Breast epithelium (tissue), 4 donors: ENCODE data around the gene NELL2. TPM values are rescaled to one million over a fixed set of nuclear protein-coding genes. Genes with fewer than 3 reads are reported as not detected.

Experiments
- DNase-seq, 2 donors: peaks; one replicate each; pipeline ENCODE4 v3.0.0-alpha.2; 2019; ENCODE audit warnings: low spot score in 2 of 2
- H3K27ac ChIP-seq, 2 donors: fragments of 200-600 bp; sonication (generic) in 1 of 2; one replicate each; pipeline ENCODE4 v1.5.1; 2016 to 2019; ENCODE audit warnings: mild to moderate bottlenecking in 1 of 2
- H3K27me3 ChIP-seq, 2 donors: fragments of 200-600 bp; sonication (generic) in 1 of 2; one replicate each; pipeline versions ENCODE4 v1.5.1 to v1.6.0; 2017 to 2019; ENCODE audit warnings: control low read depth in 1 of 2, mild to moderate bottlenecking in 1 of 2
- H3K36me3 ChIP-seq: fragments of 200-600 bp; one replicate; pipeline ENCODE4 v1.5.1; 2019
- H3K4me1 ChIP-seq, 2 donors: fragments of 200-600 bp; sonication (generic); one replicate each; pipeline ENCODE4 v1.5.1; 2016 to 2019; ENCODE audit warnings: control low read depth in 1 of 2
- H3K4me3 ChIP-seq, 3 donors: fragments of 200-600 bp; sonication (generic); 1 replicate in 2 of 3; 2 replicates in 1 of 3; pipeline ENCODE4 v1.5.1; 2016 to 2019; ENCODE audit warnings: mild to moderate bottlenecking in 3 of 3, moderate library complexity in 2 of 3
- H3K9me3 ChIP-seq, 2 donors: fragments of 200-600 bp; sonication (generic) in 1 of 2; one replicate each; pipeline ENCODE4 v1.5.1; 2016 to 2019; ENCODE audit warnings: control low read depth in 1 of 2
- CTCF ChIP-seq, 3 donors: fragments of 450-650 bp; IDR thresholded peaks; one replicate each; pipeline ENCODE4 v1.5.1; 2016 to 2017; ENCODE audit warnings: antibody characterized with exemption in 3 of 3, mild to moderate bottlenecking in 3 of 3, moderate library complexity in 3 of 3
- POLR2A ChIP-seq: fragments of 450-650 bp; IDR thresholded peaks from one replicate; pipeline ENCODE4 v1.6.1; 2016; ENCODE audit warnings: antibody characterized with exemption, mild to moderate bottlenecking, moderate library complexity
- POLR2AphosphoS5 ChIP-seq, 3 donors: sonication (generic); formaldehyde crosslinking; IDR thresholded peaks; one replicate each; pipeline ENCODE4 v1.6.1; 2017; ENCODE audit warnings: antibody characterized with exemption in 3 of 3
- intact Hi-C: fragments of 100-400 bp; cut with DNase I; formaldehyde crosslinking; loops from one replicate; pipeline ENCODE4 v1.15.1; 2023; ENCODE audit warnings: low total_unique reads
- total RNA-seq, 3 donors: library from RNA; depleted of rRNA; stranded (reverse); fragments of >200 nt; gene quantifications; one replicate each; pipeline ENCODE4 v1.1.0, GENCODE V29; 2016

The NELL2 gene
- total RNA-seq, 3 donors from 2014 or later: 4.9 to 10.1 (median 9.9) TPM

- no peak for DNase-seq
- no peaks in the 10 kb centered on the region for H3K36me3 ChIP-seq
- H3K9me3 ChIP-seq: peaks cover 12 to 54% of the 10 kb centered on the region in 2 donors
- intact Hi-C loops: no loop called here
- no peak overlapping the region for H3K4me3 ChIP-seq
- TF ChIP-seq CTCF (IDR thresholded peaks at IDR 0.05): no peak
- no peak for TF ChIP-seq POLR2A
- TF ChIP-seq POLR2AphosphoS5 (IDR thresholded peaks at IDR 0.05): no peak
- no peaks in the 10 kb centered on the region for H3K4me1 ChIP-seq
- no peak overlapping the region for H3K27ac ChIP-seq
- no peaks in the 10 kb centered on the region for H3K27me3 ChIP-seq
These were observed 147.5 kb downstream of the NELL2 start for GRCh38 chr12:44728566-44728965.

DNA sequence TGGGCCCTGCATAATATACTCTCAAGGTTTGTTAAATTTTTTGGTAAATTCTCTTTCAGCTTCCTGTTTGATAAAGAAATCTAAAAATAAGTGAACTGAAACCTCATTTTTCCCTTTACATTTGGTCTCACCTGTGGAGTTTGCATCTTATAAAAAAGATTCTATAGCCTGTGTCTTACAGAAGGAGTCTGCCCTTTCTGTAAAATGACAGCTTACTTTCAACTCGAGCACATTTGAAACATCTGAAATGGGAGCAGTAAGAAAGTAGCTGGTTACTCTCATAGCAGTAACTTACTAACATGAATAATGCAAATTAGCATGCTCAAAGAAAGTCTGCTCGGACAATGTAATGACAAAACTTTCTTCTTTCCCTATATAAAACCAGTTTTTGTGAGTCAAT, 155.8 kb downstream of the NELL2 start:
- Histone ChIP-seq H3K27me3 (no peaks in the 10 kb centered on the region), H3K9me3 (peaks cover 0 to 12% of the 10 kb centered on the region in 2 donors), H3K27ac (no peak overlapping the region), H3K4me3 (no peak overlapping the region), H3K36me3 (no peaks in the 10 kb centered on the region), H3K4me1 (no peaks in the 10 kb centered on the region)
- intact Hi-C loops: no loop called here
- DNase-seq: no peak
- TF ChIP-seq POLR2AphosphoS5 (IDR thresholded peaks at IDR 0.05) (no peak), POLR2A (no peak), CTCF (IDR thresholded peaks at IDR 0.05) (no peak)

GRCh38 chr12:44717612-44718011, 158.5 kb downstream of the NELL2 start:
- no peaks in the 10 kb centered on the region for H3K4me1 ChIP-seq
- H3K9me3 ChIP-seq: no peaks in the 10 kb centered on the region
- intact Hi-C loops: no loop called here
- no peak for TF ChIP-seq POLR2AphosphoS5 (IDR thresholded peaks at IDR 0.05)
- TF ChIP-seq POLR2A: no peak
- TF ChIP-seq CTCF (IDR thresholded peaks at IDR 0.05): no peak
- no peaks in the 10 kb centered on the region for H3K27me3 ChIP-seq
- DNase-seq: no peak
- H3K36me3 ChIP-seq: no peaks in the 10 kb centered on the region
- no peak overlapping the region for H3K27ac ChIP-seq
- H3K4me3 ChIP-seq: no peak overlapping the region

DNA sequence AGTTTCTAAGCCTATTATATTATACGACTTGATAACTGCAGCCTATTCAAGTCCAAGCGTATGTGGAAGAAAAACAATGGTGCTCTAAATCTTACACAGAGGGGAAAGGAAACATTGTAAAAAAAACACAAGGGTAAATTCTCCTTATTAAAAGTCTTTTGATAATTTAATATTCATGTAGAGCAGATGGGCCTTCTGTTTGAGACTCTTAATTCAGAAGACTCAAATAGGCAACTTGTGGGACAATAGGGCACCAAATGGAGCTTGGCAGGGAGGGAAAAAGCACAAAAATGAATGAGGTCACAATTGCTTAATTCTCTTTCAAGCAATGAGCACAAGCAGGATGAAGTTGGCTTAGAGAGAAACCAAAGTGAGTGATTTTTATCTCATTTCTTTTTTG, 159.4 kb downstream of the NELL2 start:
- TF ChIP-seq POLR2A: no peak
- TF ChIP-seq POLR2AphosphoS5 (IDR thresholded peaks at IDR 0.05): no peak
- TF ChIP-seq CTCF (IDR thresholded peaks at IDR 0.05): no peak
- Histone ChIP-seq H3K4me1 (no peaks in the 10 kb centered on the region), H3K36me3 (no peaks in the 10 kb centered on the region), H3K27me3 (no peaks in the 10 kb centered on the region), H3K9me3 (no peaks in the 10 kb centered on the region), H3K27ac (no peak overlapping the region), H3K4me3 (no peak overlapping the region)
- intact Hi-C loops: no loop called here
- no peak for DNase-seq

DNA sequence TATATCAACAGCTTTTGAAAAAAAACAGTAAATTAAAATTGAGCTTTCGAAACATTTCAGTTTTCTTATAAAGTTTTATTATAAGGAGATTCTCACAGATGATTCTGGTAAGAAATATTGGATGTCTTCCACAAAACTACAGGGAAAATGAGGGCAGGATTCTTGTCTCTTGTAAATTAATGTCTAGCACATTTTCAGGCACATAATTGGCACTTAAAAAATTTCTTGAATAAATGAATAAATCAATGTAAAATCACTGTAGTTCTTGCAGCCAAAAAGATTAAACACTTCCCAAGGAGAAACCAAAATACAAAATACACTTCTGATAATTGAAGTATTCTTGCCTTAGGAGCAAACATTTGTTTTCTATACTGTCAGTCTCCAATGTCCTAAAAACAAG, 164.4 kb downstream of the NELL2 start:
- no peak for DNase-seq
- intact Hi-C loops: no loop called here
- no peak for TF ChIP-seq POLR2A
- no peak for TF ChIP-seq POLR2AphosphoS5 (IDR thresholded peaks at IDR 0.05)
- no peak for TF ChIP-seq CTCF (IDR thresholded peaks at IDR 0.05)
- H3K4me3 ChIP-seq: no peak overlapping the region
- H3K36me3 ChIP-seq: no peaks in the 10 kb centered on the region
- no peaks in the 10 kb centered on the region for H3K27me3 ChIP-seq
- H3K9me3 ChIP-seq: no peaks in the 10 kb centered on the region
- H3K4me1 ChIP-seq: no peaks in the 10 kb centered on the region
- H3K27ac ChIP-seq: no peak overlapping the region
